DMS114 treated with DMSO at 0.1 percent for 48 hours (cell line): ENCODE measurements around the gene SLC17A7.

Experiments used
- DNase-seq: peaks from one replicate; lab custom pipeline; 2025; ENCODE audit not compliant: unreplicated experiment; lab: John Stamatoyannopoulos, UW

Gene SLC17A7

GRCh38 chr19:49382639-49383038, 58.7 kb downstream of the SLC17A7 start:
- DNase-seq, result no peak

- DNase-seq, result no peak
These were observed 60.9 kb downstream of the SLC17A7 start for GRCh38 chr19:49380391-49380790.
